ENCODE results near the gene STRA6. TPM values are rescaled to one million over a fixed set of nuclear protein-coding genes. Genes with fewer than 3 reads are reported as not detected.

The STRA6 gene
- total RNA-seq, 6 experiments from 2014 or later = 0.12 TPM; not detected in 5

DNA sequence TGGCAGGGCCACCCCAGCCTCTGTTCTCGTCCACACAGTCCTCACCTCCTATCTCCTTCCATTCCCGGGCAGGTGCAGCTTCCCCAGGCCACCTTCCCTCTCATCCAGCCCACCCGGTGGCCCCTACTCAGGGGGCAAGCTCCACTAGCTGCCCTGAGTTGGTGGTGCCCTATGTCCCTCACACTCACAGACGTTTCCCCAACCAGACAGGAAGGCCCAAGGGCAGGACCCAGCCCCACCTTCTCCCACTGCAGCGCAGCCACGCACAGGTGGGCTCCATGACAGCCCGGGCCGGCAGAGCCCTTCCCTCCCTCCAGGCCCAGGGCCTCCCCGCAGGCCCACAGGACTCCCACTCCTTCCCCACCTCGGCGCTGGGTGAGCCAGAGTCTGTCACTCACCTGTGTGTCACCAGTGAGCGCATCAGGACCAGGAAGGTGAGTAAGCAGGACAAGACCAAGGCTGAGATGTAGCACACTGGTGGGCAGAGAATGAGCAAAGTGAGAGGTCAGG lies 17.9 kb downstream of the STRA6 start:
- H3K27me3 ChIP-seq = no peaks in the 10 kb centered on the region
- intact Hi-C loops (cut with DNase I) = no loop called here
- H3K4me1 ChIP-seq = no peaks in the 10 kb centered on the region
- H3K4me3 ChIP-seq = no peak overlapping the region
- TF ChIP-seq POLR2A (IDR thresholded peaks at IDR 0.05) = no peak
- TF ChIP-seq, protein P1, sequence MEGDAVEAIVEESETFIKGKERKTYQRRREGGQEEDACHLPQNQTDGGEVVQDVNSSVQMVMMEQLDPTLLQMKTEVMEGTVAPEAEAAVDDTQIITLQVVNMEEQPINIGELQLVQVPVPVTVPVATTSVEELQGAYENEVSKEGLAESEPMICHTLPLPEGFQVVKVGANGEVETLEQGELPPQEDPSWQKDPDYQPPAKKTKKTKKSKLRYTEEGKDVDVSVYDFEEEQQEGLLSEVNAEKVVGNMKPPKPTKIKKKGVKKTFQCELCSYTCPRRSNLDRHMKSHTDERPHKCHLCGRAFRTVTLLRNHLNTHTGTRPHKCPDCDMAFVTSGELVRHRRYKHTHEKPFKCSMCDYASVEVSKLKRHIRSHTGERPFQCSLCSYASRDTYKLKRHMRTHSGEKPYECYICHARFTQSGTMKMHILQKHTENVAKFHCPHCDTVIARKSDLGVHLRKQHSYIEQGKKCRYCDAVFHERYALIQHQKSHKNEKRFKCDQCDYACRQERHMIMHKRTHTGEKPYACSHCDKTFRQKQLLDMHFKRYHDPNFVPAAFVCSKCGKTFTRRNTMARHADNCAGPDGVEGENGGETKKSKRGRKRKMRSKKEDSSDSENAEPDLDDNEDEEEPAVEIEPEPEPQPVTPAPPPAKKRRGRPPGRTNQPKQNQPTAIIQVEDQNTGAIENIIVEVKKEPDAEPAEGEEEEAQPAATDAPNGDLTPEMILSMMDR (IDR thresholded peaks at IDR 0.05) = no peak
- WGBS (ENCODE audit: insufficient coverage, low coverage, low lambda C conversion rate, missing lambda C conversion rate) = no CpG with 5 or more reads among the region's 12 CpGs
- H3K27ac ChIP-seq = no peak overlapping the region
- H3K36me3 ChIP-seq = no peaks in the 10 kb centered on the region
- ATAC-seq (no peak), DNase-seq (no peak)
- no peaks in the 10 kb centered on the region for H3K9me3 ChIP-seq

- WGBS (ENCODE audit: insufficient coverage, low coverage, low lambda C conversion rate, missing lambda C conversion rate) = 40% methylated on average over 1 of the region's 8 CpGs
- no peaks in the 10 kb centered on the region for H3K4me1 ChIP-seq
Observed at GRCh38 chr15:74182131-74182530, 20.5 kb downstream of the STRA6 start.

DNA sequence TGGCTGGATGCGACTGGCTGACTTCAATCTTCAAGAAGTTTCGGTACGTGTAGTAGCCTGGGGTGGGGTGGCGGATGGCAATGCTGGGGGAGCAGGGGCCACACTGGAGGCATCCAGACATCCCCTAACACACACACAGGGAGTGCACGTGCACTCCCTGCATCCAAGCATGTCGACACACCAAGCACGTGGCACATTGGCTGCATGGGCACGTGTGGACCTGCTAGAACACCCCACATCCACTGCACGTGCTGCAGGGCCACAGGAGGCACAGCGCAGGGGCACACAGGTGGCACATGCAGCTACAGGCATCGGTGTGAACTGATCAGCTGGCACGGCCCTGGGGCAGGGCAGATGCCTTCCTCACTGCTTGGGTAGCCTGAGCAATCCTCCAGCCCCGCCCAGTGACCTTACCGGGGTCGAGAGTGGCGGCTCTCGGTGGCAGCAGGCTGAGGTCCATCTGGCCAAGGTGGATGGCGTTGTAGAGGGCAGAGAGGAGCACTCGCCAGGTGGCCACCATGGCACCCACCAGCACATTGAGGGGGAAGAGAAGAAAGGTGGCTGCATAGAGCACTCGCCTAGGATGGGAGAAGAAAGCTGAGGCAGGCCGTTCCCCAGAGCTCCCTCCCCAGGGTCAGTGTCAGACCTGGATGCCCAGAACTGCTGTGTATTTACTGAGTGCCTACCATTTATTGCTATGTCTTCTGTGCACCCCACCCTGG lies 21.5 kb downstream of the STRA6 start:
- H3K27ac ChIP-seq = no peak overlapping the region

More at GRCh38 chr15:74182131-74182530, 20.5 kb downstream of the STRA6 start:
- no peak overlapping the region for H3K4me3 ChIP-seq
- H3K27me3 ChIP-seq = no peaks in the 10 kb centered on the region
- intact Hi-C loops (cut with DNase I) = no loop called here
- H3K9me3 ChIP-seq = no peaks in the 10 kb centered on the region
- H3K27ac ChIP-seq = no peak overlapping the region
- H3K36me3 ChIP-seq = no peaks in the 10 kb centered on the region
- peak in 1 of 3 donors; percentile 11 for DNase-seq
- TF ChIP-seq POLR2A (IDR thresholded peaks at IDR 0.05) = no peak
- TF ChIP-seq, protein P1 (IDR thresholded peaks at IDR 0.05) = no peak
- ATAC-seq = no peak

DNA sequence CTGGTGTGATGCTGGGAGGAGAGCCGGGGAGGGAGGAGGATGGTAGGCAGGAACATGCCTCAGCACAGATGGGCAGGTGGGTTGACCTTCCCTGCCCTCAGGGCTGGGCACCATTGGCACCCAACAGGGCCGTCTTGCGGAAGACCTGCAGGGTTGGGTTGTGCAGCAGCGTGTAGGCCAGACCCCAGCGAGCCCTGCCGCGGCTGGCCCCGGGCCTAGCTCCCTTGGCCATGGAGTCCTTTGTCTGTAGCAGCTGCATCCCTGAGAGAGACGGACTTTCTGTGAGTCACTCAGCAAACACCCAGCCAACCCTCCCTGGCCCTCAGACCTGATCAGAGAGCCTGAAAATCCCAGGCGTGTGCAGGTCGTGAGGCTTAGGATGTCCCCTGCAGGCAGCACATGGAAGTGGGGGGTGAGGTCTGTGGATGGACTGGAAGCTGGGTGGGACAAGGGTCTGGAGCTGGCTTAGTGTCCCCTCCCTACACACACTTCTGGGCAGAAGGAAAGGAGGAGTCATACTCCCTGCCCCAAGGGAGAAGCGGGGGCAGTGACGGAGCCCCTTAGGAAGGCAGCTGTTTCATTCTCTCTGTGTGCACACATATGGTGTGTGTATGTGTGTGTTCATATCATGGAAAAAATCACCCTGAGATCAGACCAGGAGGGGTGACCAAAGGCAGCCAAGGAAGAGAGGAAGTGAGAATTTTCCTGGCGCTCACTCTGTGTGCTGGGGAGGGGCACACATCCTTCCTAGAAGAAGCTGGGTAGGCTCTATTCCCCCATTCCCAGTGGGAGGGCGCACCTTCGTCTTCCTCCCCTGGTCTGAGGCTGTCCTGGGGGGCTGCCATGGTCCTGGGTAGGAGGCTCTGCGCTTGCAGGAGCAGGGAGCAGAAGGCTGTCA lies 22.4 kb downstream of the STRA6 start:
- no peak for DNase-seq
- H3K4me1 ChIP-seq = no peaks in the 10 kb centered on the region
- no peaks in the 10 kb centered on the region for H3K27me3 ChIP-seq
- 46% methylated on average over 6 of the region's 17 CpGs for WGBS (ENCODE audit: insufficient coverage, low coverage, low lambda C conversion rate, missing lambda C conversion rate)
- H3K36me3 ChIP-seq = no peaks in the 10 kb centered on the region
- no peak overlapping the region for H3K27ac ChIP-seq
- TF ChIP-seq, protein P1 (IDR thresholded peaks at IDR 0.05) = no peak
- no peak for TF ChIP-seq POLR2A (IDR thresholded peaks at IDR 0.05)
- H3K9me3 ChIP-seq = no peaks in the 10 kb centered on the region
- no peak overlapping the region for H3K4me3 ChIP-seq
- ATAC-seq = no peak
- intact Hi-C loops (cut with DNase I) = no loop called here

More for the DNA sequence above, 21.5 kb downstream of the STRA6 start:
- no peaks in the 10 kb centered on the region for H3K9me3 ChIP-seq
- ATAC-seq (no peak), DNase-seq (peak in 1 of 3 donors; percentile 20)
- no peak overlapping the region for H3K4me3 ChIP-seq
- intact Hi-C loops (cut with DNase I) = no loop called here
- H3K27me3 ChIP-seq = no peaks in the 10 kb centered on the region
- no peaks in the 10 kb centered on the region for H3K36me3 ChIP-seq
- no peaks in the 10 kb centered on the region for H3K4me1 ChIP-seq
- TF ChIP-seq, protein P1 (IDR thresholded peaks at IDR 0.05) = no peak
- TF ChIP-seq POLR2A (IDR thresholded peaks at IDR 0.05) = no peak
- 63% methylated on average over 4 of the region's 21 CpGs for WGBS (ENCODE audit: insufficient coverage, low coverage, low lambda C conversion rate, missing lambda C conversion rate)
